Fibroblast of skin of left quadriceps (primary cell): ENCODE measurements around the gene ECE1.

ENCODE experiments used
- DNase-seq, 2 experiments: peaks; one replicate each; pipeline ENCODE4 v3.0.0-alpha.2; 2013; ENCODE audit warnings: low read depth in 2 of 2

ECE1 gene

DNA sequence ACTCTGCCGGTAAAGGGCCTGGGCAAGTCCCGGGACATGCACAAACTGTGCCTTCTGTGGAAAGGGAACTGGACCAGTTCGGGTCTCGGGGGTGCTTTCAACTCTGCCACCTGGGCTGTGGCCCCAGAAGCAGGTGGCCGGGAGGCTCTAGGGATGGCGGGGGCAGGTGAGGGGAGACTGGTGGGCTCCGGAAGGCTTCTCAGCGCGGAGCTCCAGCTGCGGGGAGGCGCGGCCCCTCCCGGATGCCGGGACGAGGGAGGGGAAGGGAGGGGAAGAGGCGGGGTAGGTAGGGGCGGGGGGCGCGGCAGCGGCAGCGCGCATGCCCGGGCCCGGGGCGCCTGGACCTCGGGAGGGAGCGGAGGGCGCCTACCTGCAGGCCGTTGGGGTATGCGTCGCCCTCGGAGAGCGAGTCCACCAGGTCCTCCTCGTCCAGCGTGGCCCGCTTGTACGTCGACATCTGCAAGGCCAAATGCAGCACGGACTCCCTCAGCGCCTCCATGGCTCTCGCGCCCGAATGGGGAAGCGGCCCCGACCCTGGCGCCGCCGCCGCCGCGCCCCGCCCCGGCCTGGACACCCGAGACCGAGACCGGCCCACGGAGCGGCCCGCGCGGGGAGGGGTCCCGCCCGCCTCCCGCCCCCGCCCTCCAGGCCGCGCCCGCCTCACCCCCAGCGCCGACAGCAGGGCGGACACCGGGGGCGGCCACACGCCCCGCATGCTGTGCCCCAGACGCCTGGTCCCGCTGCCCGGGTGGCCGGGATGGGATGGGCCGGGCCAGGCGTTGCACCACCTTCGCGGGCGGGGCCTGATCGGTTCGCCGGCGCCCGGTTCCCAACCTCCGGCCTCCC, at the start of gene ECE1:
Gene ECE1, minus strand, starts transcription at position 764 of the 846 bp plus-strand sequence. Its CDS starts 49 bp downstream, at position 715.
- no peak for DNase-seq

DNA sequence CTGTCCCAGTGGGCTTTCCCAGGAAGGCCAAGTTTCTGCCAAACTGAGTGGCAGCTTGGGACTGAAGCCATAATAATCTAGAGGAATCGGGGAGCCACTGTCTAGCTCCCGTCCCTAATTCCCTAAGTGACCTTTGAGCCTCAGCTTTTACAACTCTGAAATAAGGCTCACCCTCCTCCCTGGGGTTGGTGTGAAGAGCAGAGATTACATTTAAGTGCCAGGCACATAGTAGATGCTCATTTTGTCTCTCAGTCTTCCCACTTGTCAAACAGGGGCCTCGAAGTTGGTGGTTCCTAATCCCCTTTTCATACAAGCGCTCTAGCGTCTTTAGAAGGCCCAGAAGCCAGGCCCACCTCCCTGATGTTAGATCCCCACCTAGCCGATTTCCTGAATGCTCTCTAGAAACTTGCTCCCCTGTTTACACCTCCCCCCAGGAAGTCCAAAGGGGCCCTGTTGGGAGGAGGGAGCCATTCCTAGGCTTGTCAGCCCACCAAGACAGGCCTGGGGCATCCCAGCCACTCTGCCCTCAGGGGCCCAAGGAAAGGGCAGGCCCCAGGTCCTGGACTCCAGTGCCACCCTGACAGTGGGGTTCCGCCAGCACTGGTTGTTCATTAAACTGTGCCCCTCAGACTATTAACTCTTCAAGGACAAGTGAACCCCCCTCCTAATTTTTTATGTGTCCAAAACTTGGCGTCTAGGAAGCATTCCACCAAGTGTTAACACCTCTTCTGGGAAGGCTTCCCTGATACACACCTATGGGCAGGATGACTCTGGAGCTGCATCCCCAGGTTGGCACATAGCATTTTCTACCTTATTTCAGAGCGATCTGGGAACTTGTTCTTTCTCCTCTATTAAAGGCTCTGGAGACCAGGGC, 49.3 kb upstream of the ECE1 start:
- no peak for DNase-seq

GRCh38 chr1:21338573-21339355, 48.5 kb upstream of the ECE1 start:
- DNase-seq = no peak

DNA sequence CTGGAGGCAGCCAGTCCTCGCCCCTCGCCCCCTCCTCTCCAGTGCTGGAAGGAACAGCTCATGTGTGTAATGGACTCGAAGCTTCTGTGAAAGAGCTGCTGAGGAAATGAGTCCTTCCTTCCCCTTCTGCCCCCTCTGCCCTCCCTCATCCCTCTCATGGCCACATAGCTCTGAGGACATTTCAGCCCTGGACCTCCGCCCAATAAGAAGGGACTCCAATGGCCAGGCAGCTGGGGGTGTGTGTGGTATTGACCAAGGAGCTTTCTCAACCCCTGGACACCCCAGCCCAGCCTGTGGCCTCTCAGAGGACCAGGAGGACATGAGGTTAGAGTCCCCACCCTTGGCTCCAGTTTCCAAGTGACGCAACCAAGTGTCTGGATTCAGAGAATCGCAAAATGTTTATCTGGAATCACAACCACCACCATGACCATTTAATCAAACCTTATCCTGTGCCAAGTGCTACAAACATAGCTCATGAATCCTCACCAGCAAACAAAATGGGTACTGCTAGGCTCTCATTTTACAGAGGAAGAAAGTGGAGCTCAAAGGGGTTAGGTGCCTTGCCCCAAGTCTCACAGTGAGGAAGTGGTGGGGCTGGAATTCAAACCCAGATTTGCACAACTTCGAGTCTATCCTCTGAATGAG, 47.8 kb upstream of the ECE1 start:
- no peak for DNase-seq

DNA sequence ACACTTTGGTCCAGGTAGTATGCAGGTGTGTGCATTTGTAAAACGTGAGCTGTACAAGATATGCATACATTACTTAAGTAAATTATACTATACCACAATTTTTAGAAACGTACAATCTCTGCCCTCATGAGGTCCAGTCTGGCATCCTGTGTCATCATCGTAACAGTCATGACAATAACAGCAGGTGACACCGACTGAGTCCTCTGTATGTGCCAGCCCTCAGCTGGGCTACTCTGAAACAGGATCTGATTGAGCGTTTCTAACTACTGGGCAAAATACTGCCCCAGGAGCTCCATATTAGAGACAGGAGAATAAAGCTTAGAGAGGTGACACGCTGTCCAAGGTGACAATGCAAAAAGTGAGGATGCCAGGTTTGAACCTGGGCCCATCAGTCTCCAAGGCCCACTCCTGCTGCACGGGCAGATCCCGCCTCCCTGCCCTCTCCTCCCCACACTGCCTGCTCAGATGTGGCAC, 47.2 kb upstream of the ECE1 start:
- no peak for DNase-seq

GRCh38 chr1:21337010-21337437, 46.8 kb upstream of the ECE1 start:
- DNase-seq = no peak

- no peak for DNase-seq
These were observed 45.5 kb upstream of the ECE1 start for GRCh38 chr1:21335750-21336224.

DNA sequence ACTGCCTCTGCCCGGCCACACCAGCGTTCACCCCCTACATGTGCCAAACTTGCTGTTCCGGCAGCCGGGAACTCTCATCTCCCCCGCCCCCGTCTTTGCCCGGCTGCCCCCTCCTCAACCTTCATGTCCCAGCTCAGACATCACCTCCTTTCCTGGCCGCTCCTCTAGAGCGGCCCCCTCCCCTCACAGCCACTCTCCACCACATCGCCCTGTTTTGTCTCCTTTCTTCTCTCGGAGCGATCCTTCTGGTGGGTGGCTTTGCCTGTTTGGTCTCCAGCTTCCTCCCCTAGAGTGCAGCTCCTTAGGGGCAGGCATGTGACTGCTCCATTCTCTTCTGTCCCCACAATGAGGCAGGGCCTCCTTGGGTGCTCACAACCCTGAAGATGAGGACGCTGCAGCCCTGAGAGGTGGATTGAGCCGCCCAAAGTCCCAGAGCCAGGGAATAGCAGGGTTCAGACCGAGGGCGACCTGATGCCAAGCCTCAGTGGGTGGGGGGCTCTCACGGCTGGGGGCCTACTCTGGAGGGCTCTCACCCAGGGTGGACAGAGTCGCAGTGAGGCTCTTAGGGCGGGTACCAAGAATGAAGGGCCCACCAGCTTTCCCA, 44.9 kb upstream of the ECE1 start:
- no peak for DNase-seq

GRCh38 chr1:21334214-21335087, 44.2 kb upstream of the ECE1 start:
- DNase-seq = peak in 1 of 2 experiments; percentile 35

DNA sequence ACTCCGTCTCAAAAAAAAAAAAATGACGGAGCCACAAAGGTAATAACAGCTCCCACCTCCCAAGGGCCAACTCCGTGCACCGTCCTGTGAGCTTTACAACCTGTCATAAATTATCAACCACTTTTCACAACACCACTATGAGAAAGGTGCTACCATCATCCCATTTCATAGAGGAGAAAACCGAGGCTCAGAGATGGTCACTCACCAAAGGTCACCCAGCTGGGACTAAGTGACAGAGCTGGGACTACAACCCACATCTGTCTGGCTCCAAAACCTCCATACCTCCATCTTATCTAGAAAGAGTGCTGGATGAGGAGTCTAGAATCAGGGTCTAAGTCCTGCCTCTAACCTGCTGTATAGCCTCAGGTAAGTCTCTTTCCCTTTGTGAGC, 43.6 kb upstream of the ECE1 start:
- no peak for DNase-seq

DNA sequence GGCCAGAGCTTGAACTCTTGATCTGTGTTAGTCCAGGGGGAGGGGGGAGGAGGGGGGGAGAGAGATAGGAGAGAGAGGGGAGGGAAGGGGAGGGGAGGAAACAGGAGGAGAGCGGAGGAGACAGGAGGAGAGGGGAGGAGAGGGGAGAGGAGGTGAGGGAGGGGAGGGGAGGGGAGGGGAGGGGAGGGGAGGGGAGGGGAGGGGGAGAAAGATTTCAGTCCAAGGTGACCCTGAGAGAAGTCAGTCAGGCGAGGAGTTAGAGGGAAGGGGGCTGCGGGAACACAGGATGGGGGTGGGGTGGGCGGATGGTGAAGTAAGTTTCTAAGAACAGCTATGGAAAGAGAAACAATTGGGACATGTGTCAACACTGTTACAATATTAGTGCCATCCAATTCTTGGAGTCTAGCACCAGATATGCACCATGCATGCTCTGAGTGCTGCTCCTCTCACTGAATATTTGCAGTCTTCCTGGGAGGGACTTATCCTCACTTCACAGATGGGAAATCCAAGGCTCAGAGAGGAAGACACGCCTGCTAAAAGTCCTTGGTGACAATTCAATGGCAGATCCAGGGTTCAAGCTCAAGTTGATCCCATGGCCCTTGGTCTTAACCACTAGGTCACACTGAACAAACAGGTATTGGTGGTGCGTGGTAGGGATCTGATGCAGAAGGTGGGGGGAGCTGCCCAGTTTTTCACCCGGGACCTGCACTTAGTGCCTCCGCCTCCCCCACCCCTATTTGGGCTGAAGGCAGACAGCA, 42.5 kb upstream of the ECE1 start:
- no peak for DNase-seq

- no peak for DNase-seq
These were observed 41.7 kb upstream of the ECE1 start for GRCh38 chr1:21331752-21332478.

GRCh38 chr1:21330544-21330943, 40.3 kb upstream of the ECE1 start:
- DNase-seq = no peak

DNA sequence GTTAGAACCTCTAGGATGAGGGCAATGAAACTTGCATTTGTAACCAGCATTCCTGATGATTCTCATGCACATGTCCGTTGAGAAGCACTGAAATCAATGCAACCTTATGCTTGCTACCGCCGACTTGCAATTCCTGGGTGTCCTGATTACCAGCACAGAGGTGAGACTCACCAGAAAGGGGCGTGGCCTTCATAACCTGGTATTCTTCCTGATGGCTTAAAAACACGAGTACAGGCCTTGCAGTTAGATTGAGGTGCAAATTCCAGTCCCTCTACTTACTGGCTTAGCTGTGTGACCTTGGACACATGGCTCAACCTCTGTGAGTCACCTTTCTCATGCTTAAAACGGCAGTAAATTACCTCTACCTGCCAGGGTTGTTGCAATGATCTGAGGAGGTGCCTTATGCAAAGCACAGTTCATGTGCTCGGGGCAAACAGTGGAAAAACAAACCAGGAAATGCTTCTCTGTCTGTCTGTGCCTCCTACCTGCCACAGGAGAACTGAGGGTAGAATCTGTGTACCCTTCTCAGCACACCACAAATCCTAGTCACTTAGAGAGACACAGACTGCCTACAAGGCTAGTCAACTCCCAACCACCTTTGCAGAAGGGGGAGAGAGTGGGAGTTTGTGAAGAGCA, 39.1 kb upstream of the ECE1 start:
- DNase-seq = no peak

GRCh38 chr1:21327566-21328323, 37.5 kb upstream of the ECE1 start:
- DNase-seq = no peak

DNA sequence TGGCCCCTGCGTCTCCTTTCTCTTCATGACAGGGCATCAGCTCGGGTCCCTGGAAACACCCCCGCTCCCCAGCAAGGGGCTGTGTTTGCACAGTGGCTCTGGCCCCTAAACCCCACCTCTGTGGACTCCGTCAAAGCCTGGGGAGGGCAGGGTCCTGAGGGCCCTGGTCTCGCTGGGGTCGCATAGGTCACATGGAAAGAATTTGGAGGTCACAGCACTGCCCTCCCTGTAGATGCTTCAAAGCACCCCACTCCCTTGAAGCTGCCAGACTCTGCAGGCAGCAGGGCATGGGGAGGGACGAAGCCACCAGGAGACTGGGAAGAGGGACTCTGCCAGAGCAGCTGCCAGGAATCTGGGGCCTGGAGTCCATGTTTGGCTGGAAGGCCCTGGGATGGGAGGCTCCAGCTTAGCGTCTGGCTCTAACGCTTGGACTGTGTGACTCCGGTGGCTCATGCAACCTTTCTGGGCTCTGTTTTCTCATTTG, 36.6 kb upstream of the ECE1 start:
- no peak for DNase-seq
